HG02852 (cell line): ENCODE data around the gene OR11G2.
"Not testable (repeated sequence)": the region's sequence is repeated elsewhere in the genome, so short reads cannot be mapped to it uniquely, and the experiment has no call there.

ENCODE experiments used
- ATAC-seq: cut with Tn5 transposase; IDR thresholded peaks from one replicate; pipeline ENCODE4 v1.9.1; 2021; ENCODE audit warnings: mild to moderate bottlenecking, moderate library complexity; ENCODE audit not compliant: unreplicated experiment

Gene OR11G2

DNA sequence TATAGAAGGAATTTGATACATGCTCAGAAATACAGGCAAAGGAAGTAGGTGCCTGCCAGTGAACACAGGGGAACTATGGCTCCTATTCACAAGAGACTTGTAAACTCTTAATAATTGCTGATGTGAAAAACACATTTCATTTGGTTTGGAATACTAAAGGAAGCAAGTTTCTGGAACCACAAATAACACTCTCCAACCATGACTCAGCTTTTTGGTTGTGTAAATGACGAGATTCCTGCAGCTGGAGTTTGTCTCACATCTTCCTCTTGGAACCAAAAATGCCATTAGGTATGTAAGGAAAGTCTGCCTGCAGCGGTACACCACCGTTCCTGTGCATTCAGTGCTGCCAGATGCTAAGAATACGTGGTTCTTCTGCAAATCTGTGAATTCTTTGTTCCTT lies 28.3 kb downstream of the OR11G2 start:
- no peak for ATAC-seq

DNA sequence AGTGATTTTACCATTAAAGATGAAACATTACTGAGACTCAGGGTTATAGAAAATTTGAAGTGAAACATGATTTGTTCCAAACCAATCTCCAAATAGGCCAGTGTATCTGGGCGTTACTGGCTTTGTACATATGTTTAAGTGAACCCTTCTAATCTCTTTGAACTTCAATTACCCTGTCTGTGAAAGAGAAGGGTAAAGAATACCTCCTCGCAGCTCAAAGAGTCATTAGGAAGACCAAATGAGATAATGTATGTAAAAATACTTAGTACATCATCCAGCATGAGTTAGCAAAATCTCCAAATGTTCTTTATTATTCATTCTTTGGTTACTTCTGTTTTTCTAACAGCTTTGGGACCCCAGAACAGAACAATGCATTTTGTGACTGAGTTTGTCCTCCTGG lies 32.7 kb downstream of the OR11G2 start, which contains the start of gene OR11H6:
Gene OR11H6 (plus strand): TSS at position 301 of the 400 bp plus-strand sequence. CDS start 0 bp downstream, at position 301.
- no peak for ATAC-seq

DNA sequence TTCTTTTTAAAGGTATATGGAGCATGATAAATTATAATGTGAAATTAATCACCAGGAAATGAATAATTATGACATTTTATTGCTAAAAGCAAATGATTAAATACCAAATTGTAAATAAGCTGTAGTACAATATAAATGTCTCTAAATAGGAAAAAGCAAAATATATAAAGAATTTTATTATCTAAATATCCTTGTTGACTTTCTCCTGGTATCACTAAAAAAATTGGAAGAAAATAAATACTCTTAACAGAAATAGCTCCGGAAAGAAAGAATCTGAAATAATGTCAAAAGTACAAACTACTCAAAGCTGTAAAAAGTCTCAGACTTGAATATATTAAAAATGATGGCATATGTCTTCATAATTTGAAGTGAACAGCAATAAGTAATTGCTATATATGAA lies 38.0 kb downstream of the OR11G2 start, which contains the start of gene OR11H7:
Gene OR11H7 (plus strand): TSS at position 301 of the 400 bp plus-strand sequence.
- no peak for ATAC-seq

DNA sequence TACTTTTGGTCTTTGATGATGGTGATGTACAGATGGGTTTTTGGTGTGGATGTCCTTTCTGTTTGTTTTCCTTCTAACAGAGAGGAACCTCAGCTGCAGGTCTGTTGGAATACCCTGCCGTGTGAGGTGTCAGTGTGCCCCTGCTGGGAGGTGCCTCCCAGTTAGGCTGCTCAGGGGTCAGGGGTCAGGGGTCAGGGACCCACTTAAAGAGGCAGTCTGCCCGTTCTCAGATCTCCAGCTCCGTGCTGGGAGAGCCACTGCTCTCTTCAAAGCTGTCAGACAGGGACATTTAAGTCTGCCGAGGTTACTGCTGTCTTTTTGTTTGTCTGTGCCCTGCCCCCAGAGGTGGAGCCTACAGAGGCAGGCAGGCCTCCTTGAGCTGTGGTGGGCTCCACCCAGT lies 44.7 kb downstream of the OR11G2 start:
- not testable (repeated sequence) for ATAC-seq

DNA sequence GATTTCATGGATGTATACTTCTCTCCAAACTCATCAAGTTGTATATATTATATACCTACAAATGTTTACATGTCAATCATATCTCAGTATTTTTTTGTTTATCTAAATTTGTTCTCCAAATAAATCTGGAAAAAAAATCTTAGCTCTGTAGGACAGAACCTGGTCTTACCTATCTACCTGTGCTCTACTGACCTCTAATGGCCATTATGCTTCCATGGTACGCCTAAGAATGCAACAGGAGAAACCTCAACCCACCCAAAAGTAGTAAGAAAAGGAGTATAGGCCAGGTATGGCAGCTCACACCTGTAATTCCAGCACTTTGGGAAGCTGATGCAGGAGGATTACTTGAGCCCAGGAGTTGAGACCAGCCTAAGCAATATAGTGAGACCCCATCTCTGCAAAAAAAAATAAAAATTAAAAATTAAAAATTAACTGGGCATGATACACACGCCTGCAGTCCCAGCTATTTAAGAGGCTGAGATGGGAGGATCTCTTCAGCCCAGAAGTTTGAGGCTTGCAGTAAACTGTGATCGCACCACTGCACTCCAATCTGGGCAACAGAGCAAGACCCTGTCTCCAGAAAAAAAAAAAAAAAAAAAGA lies 57.0 kb downstream of the OR11G2 start:
- no peak for ATAC-seq
